ENCODE results near the gene TRABD2A.

DNA sequence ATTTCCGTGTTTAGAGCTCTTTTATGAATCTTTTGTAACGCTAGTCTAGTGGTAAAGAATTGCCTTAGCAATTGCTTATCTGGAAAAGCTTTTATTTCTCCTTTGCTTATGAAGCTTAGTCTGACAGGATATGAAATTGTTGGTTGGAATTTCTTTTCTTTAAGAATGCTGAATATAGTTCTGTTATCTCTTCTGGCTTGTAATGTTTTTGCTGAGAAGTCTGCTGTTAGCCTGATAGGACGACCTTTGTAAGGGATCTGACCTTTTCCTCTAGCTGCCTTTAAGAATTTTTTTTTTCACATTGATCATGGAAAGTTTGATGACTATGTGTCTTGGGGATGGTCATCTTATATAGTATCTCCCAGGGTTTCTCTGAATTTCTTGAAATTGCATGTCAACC, 101.1 kb downstream of the TRABD2A start:
- TF ChIP-seq POLR2A (IDR thresholded peaks at IDR 0.05; ENCODE audit: low read depth, low read length) (no peak), POLR2AphosphoS5 (IDR thresholded peaks at IDR 0.05; ENCODE audit: low read depth, low read length) (no peak), SPI1 (IDR thresholded peaks at IDR 0.05; ENCODE audit: low read depth, low read length) (no peak), TAF1 (IDR thresholded peaks at IDR 0.05; ENCODE audit: low read depth, low read length) (no peak), PAX5 (IDR thresholded peaks at IDR 0.05; ENCODE audit: insufficient read depth, low read length, severe bottlenecking) (no peak), POU2F2 (IDR thresholded peaks at IDR 0.05; ENCODE audit: low read depth, low read length) (no peak)

Measured in GM12891 (cell line).